Uterus (tissue), 2 donors: ENCODE data around the gene HASPIN.

Source experiments
- CTCF ChIP-seq, 4 experiments: fragments of 200-600 bp in 2 of 4; fragments of 450-650 bp in 2 of 4; sonication (generic) in 2 of 4; IDR thresholded peaks; one replicate each; pipeline ENCODE4 v1.5.1; 2016 to 2019; ENCODE audit warnings: antibody characterized with exemption in 4 of 4, mild to moderate bottlenecking in 2 of 4, moderate library complexity in 1 of 4
- POLR2A ChIP-seq, 2 donors: fragments of 450-650 bp; IDR thresholded peaks; one replicate each; pipeline ENCODE4 v1.6.1; 2016; ENCODE audit warnings: antibody characterized with exemption in 2 of 2, mild to moderate bottlenecking in 1 of 2, moderate library complexity in 1 of 2

GRCh38 chr17:3678095-3678820 lies 45.4 kb upstream of the HASPIN start:
- TF ChIP-seq CTCF (IDR thresholded peaks at IDR 0.05) (no peak), POLR2A (IDR thresholded peaks at IDR 0.05) (no peak)
